ENCODE results near the gene FBN1.

DNA sequence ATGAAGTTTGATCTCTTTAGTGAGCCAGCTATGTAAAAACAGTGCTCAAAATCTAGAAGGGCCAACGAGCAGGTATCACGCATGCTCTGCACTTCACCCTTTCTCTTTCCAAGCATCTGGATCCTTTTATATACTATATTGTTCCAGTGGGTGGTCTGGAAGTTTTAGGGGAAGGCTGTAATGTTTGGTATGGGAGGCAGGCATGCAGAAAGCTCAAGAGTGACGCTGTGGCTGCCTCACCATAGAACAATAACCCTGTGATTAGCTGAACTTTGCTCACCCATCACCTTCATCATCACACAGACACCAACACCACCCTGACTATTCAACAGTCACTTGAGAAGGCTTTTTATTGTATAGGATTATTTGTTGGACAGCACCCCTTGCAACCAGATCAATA lies 81.6 kb downstream of the FBN1 start:
- TF ChIP-seq, protein P1, sequence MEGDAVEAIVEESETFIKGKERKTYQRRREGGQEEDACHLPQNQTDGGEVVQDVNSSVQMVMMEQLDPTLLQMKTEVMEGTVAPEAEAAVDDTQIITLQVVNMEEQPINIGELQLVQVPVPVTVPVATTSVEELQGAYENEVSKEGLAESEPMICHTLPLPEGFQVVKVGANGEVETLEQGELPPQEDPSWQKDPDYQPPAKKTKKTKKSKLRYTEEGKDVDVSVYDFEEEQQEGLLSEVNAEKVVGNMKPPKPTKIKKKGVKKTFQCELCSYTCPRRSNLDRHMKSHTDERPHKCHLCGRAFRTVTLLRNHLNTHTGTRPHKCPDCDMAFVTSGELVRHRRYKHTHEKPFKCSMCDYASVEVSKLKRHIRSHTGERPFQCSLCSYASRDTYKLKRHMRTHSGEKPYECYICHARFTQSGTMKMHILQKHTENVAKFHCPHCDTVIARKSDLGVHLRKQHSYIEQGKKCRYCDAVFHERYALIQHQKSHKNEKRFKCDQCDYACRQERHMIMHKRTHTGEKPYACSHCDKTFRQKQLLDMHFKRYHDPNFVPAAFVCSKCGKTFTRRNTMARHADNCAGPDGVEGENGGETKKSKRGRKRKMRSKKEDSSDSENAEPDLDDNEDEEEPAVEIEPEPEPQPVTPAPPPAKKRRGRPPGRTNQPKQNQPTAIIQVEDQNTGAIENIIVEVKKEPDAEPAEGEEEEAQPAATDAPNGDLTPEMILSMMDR (IDR thresholded peaks at IDR 0.05), result no peak
- no peak for TF ChIP-seq POLR2A (IDR thresholded peaks at IDR 0.05)
